Ascending aorta (tissue), 2 donors: ENCODE data around the gene TM9SF1. TPM values are rescaled to one million over a fixed set of nuclear protein-coding genes. Genes with fewer than 3 reads are reported as not detected.
A peak's percentile ranks its signal among the peaks of the same experiment; 100 is the strongest.

Experiments used
- DNase-seq, 2 donors: peaks; one replicate each; pipeline ENCODE4 v3.0.0-alpha.2; 2019; ENCODE audit warnings: low spot score in 2 of 2
- H3K27ac ChIP-seq, 2 donors: fragments of 200-600 bp; sonication (generic); one replicate each; pipeline ENCODE4 v1.5.1; 2016 to 2017; ENCODE audit warnings: mild to moderate bottlenecking in 1 of 2
- H3K27me3 ChIP-seq: fragments of 200-600 bp; sonication (generic); one replicate; pipeline ENCODE4 v1.5.1; 2017
- H3K36me3 ChIP-seq, 2 donors: fragments of 200-600 bp; sonication (generic); one replicate each; pipeline ENCODE4 v1.5.1; 2016
- H3K4me1 ChIP-seq, 2 donors: fragments of 200-600 bp; sonication (generic); one replicate each; pipeline ENCODE4 v1.5.1; 2016 to 2017; ENCODE audit warnings: mild to moderate bottlenecking in 1 of 2
- H3K4me3 ChIP-seq, 2 donors: fragments of 200-600 bp; sonication (generic); one replicate each; pipeline ENCODE4 v1.5.1; 2016 to 2017; ENCODE audit warnings: mild to moderate bottlenecking in 1 of 2
- H3K9me3 ChIP-seq, 2 donors: fragments of 200-600 bp; sonication (generic); one replicate each; pipeline ENCODE4 v1.5.1; 2016
- CTCF ChIP-seq, 3 experiments: fragments of 200-600 bp in 2 of 3; fragments of 450-650 bp in 1 of 3; sonication (generic) in 2 of 3; IDR thresholded peaks; one replicate each; pipeline ENCODE4 v1.5.1; 2016 to 2019; ENCODE audit warnings: antibody characterized with exemption in 3 of 3, mild to moderate bottlenecking in 1 of 3, moderate library complexity in 1 of 3
- intact Hi-C: fragments of 100-400 bp; cut with DNase I; formaldehyde crosslinking; loops from one replicate; pipeline ENCODE4 v1.15.1; 2023
- total RNA-seq: library from RNA; depleted of rRNA; stranded (reverse); fragments of >200 nt; gene quantifications from one replicate; pipeline ENCODE4 v1.1.0, GENCODE V29; 2016

Gene TM9SF1
- total RNA-seq, 1 donor from 2014 or later, result 86.5 TPM

DNA sequence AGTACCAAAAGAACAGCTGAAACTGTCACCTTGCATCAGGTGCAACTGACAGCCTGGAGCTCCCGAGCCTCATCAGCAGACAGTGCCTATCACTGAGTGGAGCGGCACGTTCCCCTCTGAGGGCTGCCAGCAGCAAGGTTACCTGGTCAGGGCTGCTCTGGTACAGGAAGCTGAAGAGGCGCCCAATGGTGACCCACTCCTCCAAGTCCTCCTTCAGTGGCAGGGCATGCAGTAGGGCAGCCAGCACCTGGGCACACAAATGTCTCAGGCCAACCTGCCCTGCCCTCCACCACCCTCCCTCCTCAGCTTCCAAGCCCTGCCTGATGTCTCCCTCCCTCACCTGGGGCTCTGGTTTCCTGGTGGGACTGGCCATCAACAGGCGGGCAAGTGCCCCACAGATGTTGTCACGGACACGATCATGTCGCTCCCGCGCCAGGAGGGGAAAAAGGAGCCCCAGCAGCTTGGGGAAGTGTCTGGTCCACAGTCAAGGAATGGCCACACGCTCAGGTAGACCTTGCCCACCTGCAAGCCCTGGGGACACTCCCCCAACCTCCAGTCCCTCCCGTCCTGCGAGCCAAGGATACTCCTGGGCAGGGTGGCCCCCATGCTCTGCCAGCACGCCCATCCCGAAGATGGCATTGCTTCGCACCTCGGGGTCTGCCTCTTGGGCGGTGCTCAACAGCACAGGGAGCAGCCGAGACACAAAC is 13.7 kb downstream of the TM9SF1 start:
- peaks cover 46 to 89% of the 10 kb centered on the region in 2 donors for H3K36me3 ChIP-seq
- H3K4me1 ChIP-seq, result no peaks in the 10 kb centered on the region
- intact Hi-C loops, result no loop called here
- H3K4me3 ChIP-seq, result no peak overlapping the region
- H3K27ac ChIP-seq, result no peak overlapping the region
- no peaks in the 10 kb centered on the region for H3K9me3 ChIP-seq
- TF ChIP-seq CTCF (IDR thresholded peaks at IDR 0.05), result no peak
- DNase-seq, result no peak
- no peaks in the 10 kb centered on the region for H3K27me3 ChIP-seq

DNA sequence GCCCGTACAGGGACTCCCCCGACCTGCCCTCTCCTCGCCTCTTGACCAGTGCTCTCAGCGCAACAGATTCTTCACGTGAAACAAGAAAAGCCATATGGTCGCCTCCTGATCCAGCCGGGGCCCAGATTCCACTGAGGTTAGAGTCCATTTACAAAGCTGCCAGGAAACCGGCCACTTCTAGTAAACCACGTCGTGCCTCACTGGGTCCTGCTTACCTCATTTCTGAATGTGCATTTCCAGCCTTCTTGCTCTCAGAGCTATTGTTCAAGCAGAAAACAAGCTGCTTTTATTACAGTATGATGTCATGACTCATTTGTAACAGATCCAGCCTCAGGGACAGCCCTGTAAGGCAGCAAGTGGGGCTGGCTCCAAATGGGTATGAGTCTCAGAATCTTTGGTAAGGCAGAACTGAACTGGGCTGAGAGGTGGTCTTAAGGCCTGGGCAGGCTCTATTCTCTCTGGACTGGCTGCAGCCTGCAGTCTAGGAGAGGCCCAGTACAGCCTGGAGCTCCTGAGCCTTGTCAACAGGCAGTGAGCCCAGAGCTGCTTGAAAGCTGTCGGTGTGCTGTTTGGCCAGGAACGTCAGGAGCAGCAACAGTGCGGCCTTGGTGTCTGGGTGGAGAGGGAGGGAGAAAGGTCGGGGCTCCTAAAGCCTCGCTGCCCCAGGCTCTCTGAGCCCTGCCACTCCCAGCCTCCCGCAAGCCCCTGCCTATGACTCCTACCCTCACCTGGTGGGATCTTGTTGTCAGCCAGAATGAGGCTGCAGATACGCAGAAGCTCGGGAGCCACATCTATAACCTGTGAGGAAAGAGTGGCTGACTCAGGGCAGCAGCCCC is 15.1 kb downstream of the TM9SF1 start:
- DNase-seq, result no peak

GRCh38 chr14:24179294-24179960 is 15.8 kb downstream of the TM9SF1 start:
- Histone ChIP-seq H3K36me3 (peaks cover 40 to 68% of the 10 kb centered on the region in 2 donors), H3K4me1 (no peaks in the 10 kb centered on the region), H3K27me3 (no peaks in the 10 kb centered on the region), H3K4me3 (no peak overlapping the region), H3K9me3 (no peaks in the 10 kb centered on the region), H3K27ac (peak overlapping the region; percentile 58 to 63)
- intact Hi-C loops, result no loop called here
- TF ChIP-seq CTCF (IDR thresholded peaks at IDR 0.05), result no peak
- no peak for DNase-seq

More for the DNA sequence above, 15.1 kb downstream of the TM9SF1 start:
- H3K36me3 ChIP-seq, result peaks cover 41 to 76% of the 10 kb centered on the region in 2 donors
- no peak for TF ChIP-seq CTCF (IDR thresholded peaks at IDR 0.05)
- no peaks in the 10 kb centered on the region for H3K27me3 ChIP-seq
- H3K27ac ChIP-seq, result peak overlapping the region; percentile 58 to 63
- H3K9me3 ChIP-seq, result no peaks in the 10 kb centered on the region
- H3K4me1 ChIP-seq, result no peaks in the 10 kb centered on the region
- intact Hi-C loops, result no loop called here
- no peak overlapping the region for H3K4me3 ChIP-seq

- no peak for DNase-seq
- no peaks in the 10 kb centered on the region for H3K27me3 ChIP-seq
- no peaks in the 10 kb centered on the region for H3K9me3 ChIP-seq
- TF ChIP-seq CTCF (IDR thresholded peaks at IDR 0.05), result no peak
- intact Hi-C loops, result no loop called here
- H3K4me1 ChIP-seq, result no peaks in the 10 kb centered on the region
- no peak overlapping the region for H3K4me3 ChIP-seq
- peaks cover 32 to 60% of the 10 kb centered on the region in 2 donors for H3K36me3 ChIP-seq
- H3K27ac ChIP-seq, result no peak overlapping the region
Observed at GRCh38 chr14:24178399-24179178, 16.7 kb downstream of the TM9SF1 start.

GRCh38 chr14:24177891-24178290 is 17.4 kb downstream of the TM9SF1 start:
- Histone ChIP-seq H3K4me1 (no peaks in the 10 kb centered on the region), H3K27ac (no peak overlapping the region), H3K9me3 (no peaks in the 10 kb centered on the region), H3K4me3 (no peak overlapping the region), H3K27me3 (no peaks in the 10 kb centered on the region), H3K36me3 (peaks cover 26 to 53% of the 10 kb centered on the region in 2 donors)
- no peak for DNase-seq
- TF ChIP-seq CTCF (IDR thresholded peaks at IDR 0.05), result no peak
- intact Hi-C loops, result no loop called here
